ENCODE data around the gene CLEC4A. TPM values are rescaled to one million over a fixed set of nuclear protein-coding genes. Genes with fewer than 3 reads are reported as not detected.
"Not testable (repeated sequence)": the region's sequence is repeated elsewhere in the genome, so short reads cannot be mapped to it uniquely, and the experiment has no call there.

The CLEC4A gene
- total RNA-seq, 1 donor from 2014 or later = 0.53 TPM

DNA sequence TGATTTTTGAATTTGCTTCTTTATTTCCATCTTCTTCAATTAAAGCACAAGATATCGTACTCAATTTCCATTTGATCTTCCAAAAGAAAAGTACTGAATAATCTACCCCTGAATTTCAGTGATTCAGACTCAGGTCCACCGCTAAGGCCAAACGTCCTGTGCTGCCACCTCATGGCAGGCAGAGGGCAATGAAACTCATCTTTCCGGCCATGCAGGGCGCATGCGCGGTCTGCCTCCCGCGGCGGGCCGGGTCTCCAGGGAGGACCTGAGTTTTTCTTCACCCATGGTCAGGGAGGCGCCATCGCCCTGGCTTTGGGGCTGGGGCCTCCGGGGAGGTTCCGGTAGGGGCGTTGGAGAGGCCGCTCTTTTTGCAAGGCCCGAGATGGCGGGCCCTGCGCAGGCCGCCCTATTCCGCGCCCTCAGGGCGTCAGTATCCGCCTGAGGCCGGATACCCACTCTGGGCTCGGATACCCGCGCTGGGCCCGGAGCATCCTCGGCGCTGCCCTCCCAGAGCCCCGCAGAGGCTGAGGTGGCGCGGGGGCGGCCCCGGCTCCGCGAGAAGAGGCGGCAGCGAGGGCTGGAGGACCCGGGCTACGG, 56.7 kb downstream of the CLEC4A start:
- TF ChIP-seq, protein P1, sequence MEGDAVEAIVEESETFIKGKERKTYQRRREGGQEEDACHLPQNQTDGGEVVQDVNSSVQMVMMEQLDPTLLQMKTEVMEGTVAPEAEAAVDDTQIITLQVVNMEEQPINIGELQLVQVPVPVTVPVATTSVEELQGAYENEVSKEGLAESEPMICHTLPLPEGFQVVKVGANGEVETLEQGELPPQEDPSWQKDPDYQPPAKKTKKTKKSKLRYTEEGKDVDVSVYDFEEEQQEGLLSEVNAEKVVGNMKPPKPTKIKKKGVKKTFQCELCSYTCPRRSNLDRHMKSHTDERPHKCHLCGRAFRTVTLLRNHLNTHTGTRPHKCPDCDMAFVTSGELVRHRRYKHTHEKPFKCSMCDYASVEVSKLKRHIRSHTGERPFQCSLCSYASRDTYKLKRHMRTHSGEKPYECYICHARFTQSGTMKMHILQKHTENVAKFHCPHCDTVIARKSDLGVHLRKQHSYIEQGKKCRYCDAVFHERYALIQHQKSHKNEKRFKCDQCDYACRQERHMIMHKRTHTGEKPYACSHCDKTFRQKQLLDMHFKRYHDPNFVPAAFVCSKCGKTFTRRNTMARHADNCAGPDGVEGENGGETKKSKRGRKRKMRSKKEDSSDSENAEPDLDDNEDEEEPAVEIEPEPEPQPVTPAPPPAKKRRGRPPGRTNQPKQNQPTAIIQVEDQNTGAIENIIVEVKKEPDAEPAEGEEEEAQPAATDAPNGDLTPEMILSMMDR (IDR thresholded peaks at IDR 0.05; ENCODE audit: insufficient read depth, low read length, severe bottlenecking) = peak; percentile 44
- FAIRE-seq; H3K36me3 ChIP-seq (ENCODE audit: control insufficient read depth, insufficient read depth, low read length); H3K27me3 ChIP-seq (ENCODE audit: control insufficient read depth, insufficient read depth, low read length): not testable (repeated sequence)
- DNase-seq (ENCODE audit: low read depth) = peak; percentile 29
- peak overlapping the region; percentile 51 for H3K4me3 ChIP-seq (ENCODE audit: low read depth, low read length)

DNA sequence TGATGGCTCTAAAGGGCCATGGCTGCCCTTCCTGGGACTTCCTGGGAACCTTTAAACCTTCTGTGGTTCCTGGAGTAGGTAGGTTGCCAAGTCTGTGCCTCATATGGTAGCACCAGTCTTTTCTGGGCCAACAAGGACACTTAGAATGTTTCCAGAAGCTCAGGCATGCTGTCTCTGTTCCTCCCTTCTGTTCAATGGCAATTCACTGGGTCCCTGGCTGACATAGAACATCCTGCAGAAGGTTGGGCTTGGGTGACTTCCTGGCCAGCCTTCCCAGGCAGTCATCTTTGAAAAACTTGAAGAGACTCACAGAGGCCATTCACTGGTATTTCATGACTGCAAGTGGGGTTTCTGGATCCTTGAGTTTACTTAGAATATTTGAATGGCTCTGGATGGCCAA, 57.9 kb downstream of the CLEC4A start:
- H3K27me3 ChIP-seq (ENCODE audit: control insufficient read depth, insufficient read depth, low read length); H3K4me3 ChIP-seq (ENCODE audit: low read depth, low read length); FAIRE-seq; H3K36me3 ChIP-seq (ENCODE audit: control insufficient read depth, insufficient read depth, low read length); DNase-seq (ENCODE audit: low read depth): not testable (repeated sequence)

GRCh38 chr12:8182923-8183322, 59.5 kb downstream of the CLEC4A start:
- not testable (repeated sequence) for DNase-seq (ENCODE audit: low read depth); FAIRE-seq; H3K27me3 ChIP-seq (ENCODE audit: control insufficient read depth, insufficient read depth, low read length); H3K4me3 ChIP-seq (ENCODE audit: low read depth, low read length); H3K36me3 ChIP-seq (ENCODE audit: control insufficient read depth, insufficient read depth, low read length)

GRCh38 chr12:8183346-8183745, 59.9 kb downstream of the CLEC4A start:
- FAIRE-seq; H3K4me3 ChIP-seq (ENCODE audit: low read depth, low read length); DNase-seq (ENCODE audit: low read depth); H3K27me3 ChIP-seq (ENCODE audit: control insufficient read depth, insufficient read depth, low read length); H3K36me3 ChIP-seq (ENCODE audit: control insufficient read depth, insufficient read depth, low read length): not testable (repeated sequence)

- DNase-seq (ENCODE audit: low read depth); H3K36me3 ChIP-seq (ENCODE audit: control insufficient read depth, insufficient read depth, low read length); H3K27me3 ChIP-seq (ENCODE audit: control insufficient read depth, insufficient read depth, low read length); H3K4me3 ChIP-seq (ENCODE audit: low read depth, low read length); FAIRE-seq: not testable (repeated sequence)
Measured at GRCh38 chr12:8184206-8184605, 60.8 kb downstream of the CLEC4A start.

DNA sequence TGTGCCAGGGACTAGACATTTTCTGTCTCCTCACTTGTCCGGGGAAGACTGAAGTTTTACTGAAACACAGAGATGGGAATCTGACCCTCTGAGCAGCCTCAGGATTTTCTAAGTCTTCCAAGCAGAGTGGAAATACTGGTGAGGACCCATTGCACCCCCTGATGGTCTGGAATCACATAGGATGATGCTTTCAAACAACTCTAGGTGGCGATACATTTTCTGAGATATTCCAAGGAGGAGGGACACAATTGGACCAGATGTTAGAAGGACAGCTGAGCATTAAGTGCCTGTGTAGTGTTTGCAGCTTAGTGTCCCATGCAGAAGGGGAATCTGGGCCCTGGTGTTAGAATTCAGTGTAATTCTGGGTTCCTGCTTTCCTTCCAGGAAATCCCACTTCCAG, 64.7 kb downstream of the CLEC4A start:
- FAIRE-seq; H3K4me3 ChIP-seq (ENCODE audit: low read depth, low read length); H3K36me3 ChIP-seq (ENCODE audit: control insufficient read depth, insufficient read depth, low read length); DNase-seq (ENCODE audit: low read depth); H3K27me3 ChIP-seq (ENCODE audit: control insufficient read depth, insufficient read depth, low read length): not testable (repeated sequence)

Other genes with a start within 250 kb of the CLEC4A start
- 8.4 and 10.5 TPM in 2 replicates for gene SLC2A3, start 187.4 kb upstream of the CLEC4A start, total RNA-seq
- gene FOXJ2, start 90.9 kb upstream of the CLEC4A start, total RNA-seq = 3.4 and 5.1 TPM in 2 replicates
- gene C3AR1, start 57.3 kb upstream of the CLEC4A start, total RNA-seq = not detected in 2 replicates
- 30.1 and 54.0 TPM in 2 replicates for gene NECAP1, start 41.3 kb upstream of the CLEC4A start, total RNA-seq
- not detected in 2 replicates for gene ZNF705A, start 33.4 kb downstream of the CLEC4A start, total RNA-seq
- gene FAM90A1, start 104.0 kb downstream of the CLEC4A start, total RNA-seq = not detected in 2 replicates